Hematopoietic multipotent progenitor cell treated with erythropoietin and hydrocortisone succinate and interleukin-3 and kit ligand, for 15 days (in vitro differentiated cells): ENCODE results near the gene GPR157.

Experiments
- DNase-seq: peaks from one replicate; pipeline ENCODE4 v3.0.0-alpha.2; 2015; ENCODE audit warnings: low spot score

Gene GPR157

DNA sequence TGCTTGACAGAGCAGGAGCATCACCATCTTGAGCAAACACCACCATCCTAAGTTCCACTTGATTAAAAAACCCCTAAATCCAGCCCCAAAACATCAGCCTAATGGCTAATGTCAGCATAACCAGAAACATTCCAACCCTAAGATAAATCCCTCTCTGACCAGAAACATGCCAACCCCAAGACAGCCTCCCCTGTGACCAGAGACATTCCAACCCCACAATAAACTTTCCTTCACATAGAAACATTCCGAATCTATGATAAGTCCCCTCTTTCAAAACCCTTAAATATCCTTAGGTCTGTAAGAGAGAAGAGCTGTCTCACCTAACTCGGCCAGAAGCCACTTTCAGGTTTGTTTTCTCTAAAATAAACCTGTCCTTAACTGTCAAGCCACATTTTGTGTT, 42.1 kb downstream of the GPR157 start:
- DNase-seq = no peak

DNA sequence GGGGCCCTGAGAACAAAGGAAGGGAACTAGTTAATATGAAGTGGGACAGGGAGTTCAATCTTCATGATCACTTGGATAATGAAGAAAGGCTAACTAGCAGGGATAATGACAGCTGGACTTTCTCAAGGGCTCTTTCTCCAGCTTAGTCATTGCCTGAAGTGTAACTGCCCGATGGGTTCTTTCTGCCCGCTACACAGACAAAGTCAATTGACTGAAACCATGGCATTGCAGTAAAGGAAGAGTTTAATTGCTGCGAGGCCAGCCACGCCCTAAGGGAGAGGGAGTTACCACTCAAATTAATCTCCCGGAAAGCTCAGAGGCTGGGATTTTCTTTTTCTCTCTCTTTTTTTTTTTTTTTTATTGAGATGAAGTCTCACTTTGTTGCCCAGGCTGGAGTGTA, 42.9 kb downstream of the GPR157 start:
- no peak for DNase-seq

DNA sequence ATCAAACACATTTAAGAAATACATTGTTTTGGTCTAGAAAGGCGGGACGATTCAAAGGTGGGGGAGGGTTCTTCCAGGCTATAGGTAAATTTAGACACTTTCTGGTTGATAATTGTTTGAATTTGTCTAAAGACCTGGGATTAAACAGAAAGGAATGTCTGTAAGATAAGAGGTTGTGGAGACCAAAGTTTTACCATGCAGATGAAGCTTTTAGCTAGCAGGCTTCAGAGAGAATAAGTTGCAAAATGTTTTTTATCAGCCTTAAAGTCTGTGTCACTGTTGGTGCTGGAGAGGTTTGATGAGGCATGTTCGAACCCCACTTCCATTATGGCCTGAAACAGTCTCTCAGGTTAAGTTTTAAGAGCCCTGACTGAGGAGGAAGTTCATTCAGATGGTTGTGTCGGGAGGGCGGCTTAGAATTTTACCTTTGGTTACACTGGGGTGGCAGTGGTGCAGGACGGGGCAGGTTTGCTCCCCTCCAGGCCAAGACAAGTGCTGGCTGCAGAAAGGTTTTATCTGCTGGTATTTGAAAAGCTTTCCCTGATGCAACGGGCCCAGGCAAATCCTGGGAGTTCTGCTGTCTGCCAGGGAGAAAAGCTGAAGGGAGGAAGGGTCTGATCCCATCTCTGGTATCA, 43.5 kb downstream of the GPR157 start:
- DNase-seq = no peak

GRCh38 chr1:9084906-9085305, 44.0 kb downstream of the GPR157 start:
- DNase-seq = no peak

GRCh38 chr1:9081473-9081872, 47.4 kb downstream of the GPR157 start:
- DNase-seq = no peak

- no peak for DNase-seq
These were observed 48.1 kb downstream of the GPR157 start for GRCh38 chr1:9080705-9081291.

GRCh38 chr1:9079988-9080704, 48.8 kb downstream of the GPR157 start:
- DNase-seq = no peak

DNA sequence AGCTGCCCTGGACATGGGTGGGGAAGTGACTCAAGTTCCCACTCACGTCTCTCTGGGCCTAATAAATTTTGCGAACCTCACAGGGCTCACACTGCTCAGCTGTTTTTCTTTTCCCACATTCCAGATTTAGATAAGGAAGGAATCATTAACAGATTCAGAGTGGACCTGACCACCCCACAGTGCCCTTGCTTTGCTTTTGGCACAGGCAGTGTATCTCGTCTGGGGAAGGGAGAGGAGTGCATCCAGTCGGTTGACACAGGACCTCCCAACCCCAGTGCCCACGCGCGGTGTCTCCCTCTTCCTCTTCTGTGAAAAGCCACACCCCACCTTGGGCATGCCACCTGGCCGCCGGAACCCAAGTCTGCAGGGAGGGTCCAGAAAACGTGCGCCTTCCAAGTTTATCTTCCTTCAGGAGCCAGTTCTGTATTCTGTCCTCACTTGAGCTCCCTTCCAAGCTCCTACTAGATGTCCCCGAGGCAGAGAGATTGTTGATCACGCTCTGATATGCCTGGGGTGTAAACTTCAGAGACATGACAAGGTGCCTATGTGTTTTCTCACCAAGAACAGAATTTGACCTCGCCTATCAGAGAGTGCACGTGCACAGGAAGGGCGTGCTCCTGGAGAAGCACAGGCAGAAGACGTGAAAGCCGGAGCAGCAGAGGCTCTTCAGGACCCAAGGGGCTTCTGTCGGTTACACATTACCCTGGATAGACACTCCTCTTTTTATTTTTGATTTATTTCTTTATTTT, 50.0 kb downstream of the GPR157 start:
- DNase-seq = no peak

GRCh38 chr1:9078015-9078751, 50.7 kb downstream of the GPR157 start:
- DNase-seq = no peak

GRCh38 chr1:9075022-9075421, 53.9 kb downstream of the GPR157 start:
- DNase-seq = no peak

DNA sequence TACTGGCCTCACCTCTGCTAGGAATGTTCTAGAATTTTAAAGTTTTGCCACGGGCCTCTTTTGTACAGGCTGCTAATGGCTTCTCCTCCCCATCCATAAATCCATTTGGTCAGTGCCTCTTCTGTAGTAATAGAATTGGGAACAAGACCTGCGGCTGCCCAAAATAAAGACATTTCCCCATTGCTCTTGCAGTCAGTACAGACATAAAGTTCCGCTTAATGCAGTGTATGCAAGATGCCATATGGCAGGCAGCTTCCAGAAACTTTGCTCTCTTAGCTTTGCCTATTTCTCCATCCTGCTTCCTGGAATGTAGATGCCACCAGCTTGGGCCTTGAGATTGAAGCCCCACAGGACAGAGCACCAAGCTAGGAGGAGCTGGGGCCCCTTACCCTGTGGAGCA, 55.8 kb downstream of the GPR157 start:
- DNase-seq = no peak

GRCh38 chr1:9071554-9072235, 57.2 kb downstream of the GPR157 start:
- no peak for DNase-seq

GRCh38 chr1:9070486-9070885, 58.4 kb downstream of the GPR157 start:
- no peak for DNase-seq

DNA sequence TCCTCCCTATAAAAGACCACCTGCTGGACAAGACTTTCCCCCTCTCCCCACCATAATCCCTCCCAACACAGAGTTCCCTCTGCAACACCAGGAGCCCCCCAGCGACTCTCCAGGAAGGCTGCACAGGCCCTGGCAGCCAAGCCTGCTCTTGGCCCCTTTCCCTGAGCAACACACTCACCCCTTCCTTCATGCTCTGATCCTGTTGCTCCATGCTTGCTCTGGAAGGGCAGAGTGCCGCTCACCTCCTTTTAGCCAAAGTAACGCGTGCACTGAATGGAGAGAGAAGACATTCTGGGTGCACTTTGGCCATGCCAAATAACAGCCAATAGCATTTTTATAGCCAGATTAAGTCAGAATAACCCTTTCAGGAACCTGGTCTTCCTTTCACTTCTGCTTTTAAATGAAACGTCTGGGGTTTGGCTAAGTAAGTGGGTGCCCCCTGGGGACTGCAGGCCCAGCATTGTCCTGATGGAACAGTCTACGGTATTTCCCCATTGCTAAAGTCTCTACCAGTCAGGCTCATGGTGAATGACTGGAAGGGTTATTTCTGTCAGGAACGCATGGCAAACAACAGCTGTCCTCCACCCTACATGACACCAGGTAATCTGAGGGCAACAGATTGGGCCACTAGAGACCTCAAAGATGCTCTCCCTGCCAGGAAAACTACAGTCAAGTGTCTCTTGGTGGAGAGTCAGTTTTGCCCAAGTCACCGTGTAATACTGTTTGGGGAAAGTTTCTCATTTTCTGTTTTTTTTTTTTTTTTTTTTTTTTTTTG, 59.4 kb downstream of the GPR157 start, which contains the start of gene SLC2A5:
Gene SLC2A5, minus strand, starts transcription at position 310 of the 775 bp plus-strand sequence. Its CDS starts 99 bp downstream, at position 211.
- no peak for DNase-seq

DNA sequence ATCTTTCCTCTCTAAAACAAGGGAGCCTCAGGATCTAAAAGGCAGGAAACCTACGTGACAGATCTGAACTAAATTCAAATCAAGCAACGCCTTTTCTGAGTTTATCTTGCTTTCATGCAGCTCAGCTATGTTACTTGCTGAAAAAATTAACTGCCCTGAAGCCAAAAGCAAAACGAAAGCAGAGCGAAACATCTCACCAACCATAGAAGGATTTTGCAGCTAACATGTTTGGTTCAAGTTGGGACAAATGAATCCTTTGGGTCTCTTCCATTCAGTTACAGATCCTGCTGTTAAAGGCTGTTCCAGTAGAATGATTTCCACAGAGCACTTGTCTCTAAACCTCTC, 59.9 kb downstream of the GPR157 start:
- no peak for DNase-seq

DNA sequence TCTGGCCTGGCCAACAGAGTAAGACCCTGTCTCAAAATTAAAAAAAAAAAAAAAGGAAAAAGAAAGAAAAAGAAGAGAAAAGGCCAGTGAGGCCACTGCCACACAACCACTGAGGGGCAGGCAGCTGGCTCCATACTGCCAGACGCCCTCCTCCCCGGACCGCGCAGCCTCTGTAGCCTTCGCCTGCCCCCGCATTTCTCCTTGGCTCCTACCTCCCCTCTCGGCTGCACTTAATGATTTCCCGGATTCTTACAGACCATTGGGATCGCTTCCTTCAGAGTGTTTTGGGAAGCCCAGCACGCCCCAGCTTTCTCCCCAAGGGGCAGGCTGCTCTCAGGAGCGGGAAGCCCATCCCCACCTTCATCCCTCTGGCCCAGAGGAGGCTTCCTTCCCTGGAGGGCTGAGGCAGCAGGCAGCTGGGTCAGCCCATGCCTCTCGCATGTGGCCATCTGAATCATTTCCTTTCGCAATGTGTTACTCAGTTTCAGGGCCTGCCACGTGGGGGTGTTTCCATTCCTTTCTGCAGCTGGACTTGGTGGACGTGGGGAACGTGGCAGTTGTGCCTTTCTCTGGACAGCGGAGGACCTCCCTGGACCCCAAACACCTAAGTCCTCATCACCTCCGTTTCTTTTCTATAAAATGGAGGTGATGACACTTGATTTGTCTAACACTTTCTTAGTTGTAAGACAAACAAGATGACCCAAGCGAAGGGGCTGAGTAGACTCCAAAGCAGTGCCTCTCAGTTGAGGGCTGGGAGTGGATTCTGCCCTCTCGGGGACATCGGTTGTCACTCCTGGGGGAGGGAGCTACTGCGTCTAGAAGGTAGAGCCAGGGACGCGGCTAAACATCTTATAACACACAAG, 61.7 kb downstream of the GPR157 start:
- no peak for DNase-seq

DNA sequence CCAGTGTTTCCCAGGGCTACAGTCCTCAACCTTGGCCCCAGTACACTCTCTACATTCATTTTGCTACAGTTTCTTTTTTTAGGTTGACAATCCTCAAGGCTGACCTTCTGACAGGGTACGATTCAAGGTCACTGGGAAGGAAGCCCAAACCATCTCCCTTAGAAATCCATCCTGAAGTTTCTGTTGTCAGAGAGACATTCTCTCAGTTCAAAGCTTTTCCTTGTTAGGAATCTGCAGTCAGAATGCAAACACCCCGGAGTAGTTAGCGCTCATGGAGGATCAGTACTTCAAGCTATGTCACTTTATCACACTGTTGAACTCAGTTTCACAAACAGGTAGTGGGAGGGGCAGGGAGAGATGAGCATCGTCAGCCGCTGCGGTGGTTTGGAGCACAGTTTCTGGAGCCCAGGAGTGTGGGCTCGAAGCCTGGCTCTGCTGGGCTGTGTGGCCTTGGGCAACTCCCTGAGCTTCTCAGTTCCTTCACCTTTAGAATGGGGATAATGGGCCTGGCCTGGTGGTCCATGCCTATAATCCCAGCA, 63.6 kb downstream of the GPR157 start:
- no peak for DNase-seq

DNA sequence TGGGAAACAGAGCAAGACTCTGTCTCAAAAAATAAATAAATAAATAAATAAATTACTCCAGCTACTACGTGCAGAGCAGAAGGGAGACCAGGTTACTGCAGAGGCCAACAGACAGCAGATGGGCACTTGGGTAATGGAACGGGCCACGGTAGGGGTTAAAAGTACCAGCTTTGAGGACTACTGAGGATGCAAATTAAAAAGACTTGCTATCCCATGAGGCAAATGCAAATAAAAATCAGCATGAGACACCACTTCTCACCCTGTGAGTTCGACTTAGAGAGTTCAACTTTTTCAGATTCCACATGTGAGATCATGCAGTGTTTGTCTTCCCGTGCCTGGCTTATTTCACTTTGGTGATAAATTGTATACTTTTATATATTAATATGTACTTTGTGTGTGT, 66.1 kb downstream of the GPR157 start:
- DNase-seq = no peak

DNA sequence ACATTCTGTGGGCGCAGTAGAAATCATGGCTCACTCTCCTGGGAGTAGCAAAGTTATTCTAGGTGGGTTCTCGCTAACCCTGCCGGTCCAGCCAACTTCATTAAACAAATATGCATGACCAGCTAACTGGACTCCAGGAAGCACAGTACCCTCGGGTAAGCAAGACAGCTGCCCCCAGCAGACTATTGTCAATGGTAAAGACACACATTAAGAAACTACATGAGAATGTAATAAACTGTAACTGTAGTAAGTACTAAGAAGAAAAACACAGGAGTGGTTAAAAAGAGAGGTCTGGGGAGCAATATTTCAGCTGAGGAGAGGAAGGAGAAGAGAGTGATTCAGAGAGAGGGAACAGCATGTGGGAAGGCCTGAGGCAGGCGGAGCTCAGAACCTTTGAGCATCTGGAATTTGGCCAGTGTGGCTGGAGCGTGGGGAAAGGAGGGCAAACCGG, 66.9 kb downstream of the GPR157 start:
- DNase-seq = no peak
